Natural killer cell (primary cell): ENCODE data around the gene MTHFD2L. TPM values are rescaled to one million over a fixed set of nuclear protein-coding genes. Genes with fewer than 3 reads are reported as not detected.

Source experiments
- ATAC-seq, 3 donors: fragments of 150-1000 bp in 2 of 3; fragments of 200-7000 bp in 1 of 3; cut with Tn5 transposase; 1 replicate in 1 of 3; 2 replicates in 2 of 3; pipeline ENCODE4 v1.10.0; 2021; ENCODE audit warnings: mild to moderate bottlenecking in 2 of 3, moderate library complexity in 2 of 3
- DNase-seq, 2 donors: peaks; one replicate each; pipeline versions ENCODE4 v3.0.0 to v3.0.0-alpha.2; 2013 to 2021; ENCODE audit warnings: mixed read lengths in 1 of 2
- H3K27ac ChIP-seq: one replicate; pipeline ENCODE4 v1.5.1; 2013; ENCODE audit warnings: mild to moderate bottlenecking, low read length
- H3K27me3 ChIP-seq: one replicate; pipeline ENCODE4 v1.6.1; 2013; ENCODE audit warnings: low read length; ENCODE audit not compliant: control insufficient read depth, insufficient read depth
- H3K36me3 ChIP-seq: one replicate; pipeline ENCODE4 v1.6.1; 2013; ENCODE audit warnings: low read length; ENCODE audit not compliant: control insufficient read depth, insufficient read depth
- H3K4me1 ChIP-seq: one replicate; pipeline ENCODE4 v1.6.1; 2013; ENCODE audit warnings: low read length; ENCODE audit not compliant: control insufficient read depth, insufficient read depth
- H3K4me3 ChIP-seq: one replicate; pipeline ENCODE4 v1.5.1; 2013; ENCODE audit warnings: low read length
- H3K9me3 ChIP-seq: one replicate; pipeline ENCODE4 v1.6.1; 2013; ENCODE audit warnings: low read length; ENCODE audit not compliant: control insufficient read depth, insufficient read depth
- H3K27ac Mint-ChIP-seq, 2 donors: one replicate each; pipeline ENCODE4 v1.8.0; 2022; ENCODE audit warnings: mild to moderate bottlenecking in 2 of 2, mixed read lengths in 2 of 2, moderate library complexity in 1 of 2
- H3K27me3 Mint-ChIP-seq, 2 donors: one replicate each; pipeline ENCODE4 v1.8.0; 2022; ENCODE audit warnings: low read depth in 2 of 2, mixed read lengths in 2 of 2
- H3K36me3 Mint-ChIP-seq: one replicate; pipeline ENCODE4 v1.8.0; 2022; ENCODE audit warnings: mixed read lengths
- H3K4me1 Mint-ChIP-seq, 2 donors: one replicate each; pipeline ENCODE4 v1.8.0; 2022; ENCODE audit warnings: mixed read lengths in 2 of 2
- H3K4me3 Mint-ChIP-seq: one replicate; pipeline ENCODE4 v1.8.0; 2022; ENCODE audit warnings: mild to moderate bottlenecking, moderate library complexity, mixed read lengths
- H3K9me3 Mint-ChIP-seq, 2 donors: one replicate each; pipeline ENCODE4 v1.8.0; 2022; ENCODE audit warnings: mixed read lengths in 2 of 2
- whole genome bisulfite sequencing: methylation state at CpG from one replicate; pipeline ENCODE4 v1.1.7; 2013; ENCODE audit warnings: missing lambda C conversion rate; ENCODE audit not compliant: insufficient coverage; 5-methylcytosine and 5-hydroxymethylcytosine counted together
- intact Hi-C: fragments of 100-400 bp; cut with micrococcal nuclease; formaldehyde crosslinking; loops from one replicate; pipeline ENCODE4 v1.14.2; 2022
- total RNA-seq, 4 donors: library from RNA; stranded (reverse); fragments of 120-200 nt in 1 of 4; gene quantifications; one replicate each; pipeline versions ENCODE4 v1.2.3 to v1.2.4, GENCODE V29; 2013 to 2022
- TF ChIP-seq, protein P1 (sequence below): fragments of 200-600 bp; IDR thresholded peaks from one replicate; pipeline ENCODE4 v1.8.0; 2022; ENCODE audit warnings: antibody characterized with exemption

MTHFD2L gene
- total RNA-seq, 3 donors from 2014 or later (not counting 1 experiment from before 2014, with no cell fraction given), result 9.5 to 11.7 (median 10.4) TPM

DNA sequence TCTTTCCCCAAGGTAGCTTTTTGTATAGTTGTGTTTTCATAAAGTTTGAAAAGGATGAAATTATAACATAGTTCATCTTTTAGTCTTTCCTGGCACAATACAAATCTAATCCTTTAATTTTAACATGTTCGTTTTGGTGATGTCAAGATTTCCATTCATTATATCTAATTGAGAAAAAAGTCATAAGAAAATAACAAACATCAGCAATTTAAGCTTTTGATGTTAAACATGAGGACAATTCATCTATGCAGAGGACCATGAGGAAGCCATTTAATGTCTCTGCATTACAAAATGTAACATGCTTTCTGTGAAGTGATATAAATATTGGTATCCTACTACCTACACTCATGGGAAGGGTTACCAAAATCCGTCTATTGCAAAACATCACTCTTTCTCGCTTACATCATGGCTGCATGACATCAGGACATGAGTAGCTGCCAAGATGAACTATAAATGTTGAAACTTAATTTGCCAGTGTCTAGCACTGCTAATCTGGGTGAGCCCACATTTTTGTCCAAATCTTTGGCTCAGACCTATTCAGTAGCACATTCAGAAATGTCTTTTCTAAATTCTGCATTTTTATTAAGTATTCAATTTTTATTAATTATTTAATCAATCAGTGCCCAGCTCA lies 159.8 kb downstream of the MTHFD2L start:
- WGBS, result 89% methylated on average over 2 of the region's 3 CpGs
- no peaks in the 10 kb centered on the region for H3K4me1 ChIP-seq

DNA sequence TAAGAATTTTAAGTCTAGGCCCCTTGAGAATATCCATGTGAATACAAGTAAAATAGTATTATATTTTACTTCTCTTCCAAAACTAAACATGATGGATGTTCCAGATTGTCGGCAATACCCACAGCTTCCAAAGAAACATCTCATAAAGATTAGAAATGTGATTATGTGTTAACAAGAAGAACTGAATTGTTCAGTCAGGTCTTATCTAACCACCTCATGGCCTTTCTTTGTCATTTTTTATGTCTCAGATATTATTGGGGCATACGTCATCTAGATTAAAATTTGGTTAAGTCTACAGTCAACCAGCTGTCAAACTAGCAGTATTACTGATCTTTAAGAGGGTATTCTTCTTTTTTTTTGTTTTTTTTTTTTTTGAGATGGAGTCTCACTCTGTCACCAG lies 160.4 kb downstream of the MTHFD2L start:
- H3K4me1 Mint-ChIP-seq, result peaks cover 0 to 4% of the 10 kb centered on the region in 2 donors
- no peak overlapping the region for H3K4me3 Mint-ChIP-seq
- H3K9me3 Mint-ChIP-seq, result no peaks in the 10 kb centered on the region
- TF ChIP-seq, protein P1, sequence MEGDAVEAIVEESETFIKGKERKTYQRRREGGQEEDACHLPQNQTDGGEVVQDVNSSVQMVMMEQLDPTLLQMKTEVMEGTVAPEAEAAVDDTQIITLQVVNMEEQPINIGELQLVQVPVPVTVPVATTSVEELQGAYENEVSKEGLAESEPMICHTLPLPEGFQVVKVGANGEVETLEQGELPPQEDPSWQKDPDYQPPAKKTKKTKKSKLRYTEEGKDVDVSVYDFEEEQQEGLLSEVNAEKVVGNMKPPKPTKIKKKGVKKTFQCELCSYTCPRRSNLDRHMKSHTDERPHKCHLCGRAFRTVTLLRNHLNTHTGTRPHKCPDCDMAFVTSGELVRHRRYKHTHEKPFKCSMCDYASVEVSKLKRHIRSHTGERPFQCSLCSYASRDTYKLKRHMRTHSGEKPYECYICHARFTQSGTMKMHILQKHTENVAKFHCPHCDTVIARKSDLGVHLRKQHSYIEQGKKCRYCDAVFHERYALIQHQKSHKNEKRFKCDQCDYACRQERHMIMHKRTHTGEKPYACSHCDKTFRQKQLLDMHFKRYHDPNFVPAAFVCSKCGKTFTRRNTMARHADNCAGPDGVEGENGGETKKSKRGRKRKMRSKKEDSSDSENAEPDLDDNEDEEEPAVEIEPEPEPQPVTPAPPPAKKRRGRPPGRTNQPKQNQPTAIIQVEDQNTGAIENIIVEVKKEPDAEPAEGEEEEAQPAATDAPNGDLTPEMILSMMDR, result no peak
- intact Hi-C loops, result no loop called here
- no peaks in the 10 kb centered on the region for H3K4me1 ChIP-seq
- H3K27me3 ChIP-seq, result no peaks in the 10 kb centered on the region
- DNase-seq, result no peak
- no peaks in the 10 kb centered on the region for H3K9me3 ChIP-seq
- no peak overlapping the region for H3K27ac Mint-ChIP-seq
- no peak for ATAC-seq
- H3K4me3 ChIP-seq, result no peak overlapping the region
- H3K27me3 Mint-ChIP-seq, result peaks cover 3 to 10% of the 10 kb centered on the region in 2 donors
- H3K36me3 ChIP-seq, result no peaks in the 10 kb centered on the region
- no peaks in the 10 kb centered on the region for H3K36me3 Mint-ChIP-seq
- 100% methylated on average over 1 of the region's 2 CpGs for WGBS
- no peak overlapping the region for H3K27ac ChIP-seq

More for the DNA sequence above, 159.8 kb downstream of the MTHFD2L start:
- H3K9me3 Mint-ChIP-seq, result no peaks in the 10 kb centered on the region
- intact Hi-C loops, result no loop called here
- TF ChIP-seq, protein P1, result no peak
- Histone ChIP-seq H3K36me3 (no peaks in the 10 kb centered on the region), H3K27ac (no peak overlapping the region), H3K27me3 (no peaks in the 10 kb centered on the region), H3K9me3 (no peaks in the 10 kb centered on the region), H3K4me3 (no peak overlapping the region)
- ATAC-seq (no peak), DNase-seq (no peak)
- H3K36me3 Mint-ChIP-seq, result no peaks in the 10 kb centered on the region
- H3K4me1 Mint-ChIP-seq, result peaks cover 0 to 4% of the 10 kb centered on the region in 2 donors
- H3K27ac Mint-ChIP-seq, result no peak overlapping the region
- H3K27me3 Mint-ChIP-seq, result peaks cover 3 to 10% of the 10 kb centered on the region in 2 donors
- H3K4me3 Mint-ChIP-seq, result no peak overlapping the region

DNA sequence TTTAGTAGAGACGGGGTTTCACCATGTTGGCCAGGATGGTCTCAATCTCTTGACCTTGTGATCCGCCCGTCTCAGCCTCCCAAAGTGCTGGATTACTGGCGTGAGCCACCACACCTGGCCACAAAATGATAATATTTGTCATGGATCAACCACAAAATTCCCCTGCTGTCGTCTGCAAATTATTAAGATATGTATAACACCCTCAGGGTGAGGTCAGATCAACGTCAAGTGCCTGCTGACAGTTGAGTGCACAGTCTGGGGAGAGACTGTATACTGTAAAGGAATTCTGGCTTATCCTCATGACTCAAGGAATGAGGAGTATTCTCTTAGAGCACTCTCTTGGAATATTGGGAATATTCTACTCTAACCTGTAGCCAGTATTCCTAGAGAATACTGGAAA lies 161.6 kb downstream of the MTHFD2L start:
- Mint-ChIP-seq H3K27me3 (peaks cover 3 to 10% of the 10 kb centered on the region in 2 donors), H3K27ac (no peak overlapping the region), H3K36me3 (no peaks in the 10 kb centered on the region), H3K4me1 (peaks cover 0 to 4% of the 10 kb centered on the region in 2 donors), H3K4me3 (no peak overlapping the region), H3K9me3 (no peaks in the 10 kb centered on the region)
- TF ChIP-seq, protein P1, result no peak
- DNase-seq, result no peak
- Histone ChIP-seq H3K27ac (no peak overlapping the region), H3K9me3 (no peaks in the 10 kb centered on the region), H3K4me1 (no peaks in the 10 kb centered on the region), H3K36me3 (no peaks in the 10 kb centered on the region), H3K4me3 (no peak overlapping the region), H3K27me3 (no peaks in the 10 kb centered on the region)
- no peak for ATAC-seq
- WGBS, result 81% methylated on average over 6 of the region's 6 CpGs
- intact Hi-C loops, result no loop called here
